HepG2 (cell line): ENCODE data around the gene MATN1. TPM values are rescaled to one million over a fixed set of nuclear protein-coding genes. Genes with fewer than 3 reads are reported as not detected.

ENCODE experiments used
- ATAC-seq: fragments of 200-7000 bp; cut with Tn5 transposase; 3 replicates; pipeline ENCODE4 v1.9.1; 2020; ENCODE audit warnings: mild to moderate bottlenecking, moderate library complexity
- BruUV-seq: library from RNA; stranded (reverse); fragments of 400-500 nt; replicated peaks from 2 replicates; lab custom pipeline; 2021; lab: Mats Ljungman, UMichigan
- CTCF ChIA-PET: fragments of 300-600 bp; formaldehyde crosslinking; extraction: SDS; loops from one replicate; lab custom pipeline; 2021; ENCODE audit warnings: low total read pairs, inconsistent platforms, low intra/inter-chr PET ratio; lab: Yijun Ruan, JAX
- POLR2A ChIA-PET: fragments of 350-600 bp; sonication (Branson Sonifier 250); formaldehyde crosslinking; loops from one replicate; lab custom pipeline; 2020; ENCODE audit warnings: antibody characterized with exemption, inconsistent platforms; lab: Yijun Ruan, JAX
- DNase-seq: peaks from one replicate; pipeline ENCODE4 v3.0.0-alpha.2; 2015; ENCODE audit warnings: low spot score
- FAIRE-seq: peaks from 3 replicates; lab custom pipeline; 2011; peaks lifted over from hg19 to GRCh38; lab: Jason Lieb, UNC
- H2AFZ ChIP-seq: one replicate; pipeline ENCODE4 v1.6.1; 2011; ENCODE audit warnings: low read length, inconsistent platforms
- H3K27ac ChIP-seq: fragments of 300-600 bp; 3 replicates; pipeline ENCODE4 v1.8.0; 2011; ENCODE audit warnings: mixed run types, mild to moderate bottlenecking, mixed read lengths, low read length, inconsistent platforms; ENCODE audit not compliant: insufficient read depth; ENCODE audit errors: extremely low read length
- H3K27me3 ChIP-seq, 2 experiments: fragments of 200-600 bp in 1 of 2; 2 replicates in 1 of 2; 3 replicates in 1 of 2; pipeline versions ENCODE4 v1.6.0 to v1.8.0; 2011; ENCODE audit warnings: low read length in 2 of 2, mild to moderate bottlenecking in 2 of 2, moderate library complexity in 2 of 2, inconsistent platforms in 1 of 2; ENCODE audit not compliant: insufficient read depth in 2 of 2, control insufficient read depth in 1 of 2
- H3K36me3 ChIP-seq, 2 experiments: fragments of 200-600 bp in 1 of 2; replicated peaks in 1 of 2; 2 replicates in 1 of 2; 3 replicates in 1 of 2; pipeline versions ENCODE4 v1.5.1 to v1.8.0; 2011; ENCODE audit warnings: low read length in 2 of 2, inconsistent platforms in 1 of 2; ENCODE audit not compliant: insufficient read depth in 2 of 2, control insufficient read depth in 1 of 2
- H3K4me1 ChIP-seq: 2 replicates; pipeline ENCODE4 v1.5.1; 2012; ENCODE audit warnings: low read length, inconsistent platforms; ENCODE audit not compliant: insufficient read depth
- H3K4me2 ChIP-seq: 2 replicates; pipeline ENCODE4 v1.6.0; 2011; ENCODE audit warnings: low read depth, low read length, inconsistent platforms
- H3K4me3 ChIP-seq, 3 experiments: fragments of 200-600 bp in 1 of 3; sonication (generic), shearing (Covaris generic) in 1 of 3; replicated peaks in 1 of 3; 2 replicates each; pipeline ENCODE4 v1.5.1; 2011 to 2016; ENCODE audit warnings: low read length in 3 of 3, inconsistent platforms in 2 of 3, low read depth in 2 of 3, mild to moderate bottlenecking in 2 of 3, control low read depth in 1 of 3, mixed read lengths in 1 of 3; ENCODE audit not compliant: insufficient read depth in 1 of 3
- H3K79me2 ChIP-seq: one replicate; pipeline ENCODE4 v1.6.1; 2011; ENCODE audit warnings: low read length, inconsistent platforms; ENCODE audit not compliant: insufficient read depth
- H3K9ac ChIP-seq: 2 replicates; pipeline ENCODE4 v1.6.0; 2011; ENCODE audit warnings: mild to moderate bottlenecking, low read depth, low read length, inconsistent platforms; ENCODE audit not compliant: insufficient read depth
- H3K9me3 ChIP-seq: 2 replicates; pipeline ENCODE4 v1.5.1; 2012; ENCODE audit warnings: mild to moderate bottlenecking, low read length
- H4K20me1 ChIP-seq: 2 replicates; pipeline ENCODE4 v1.6.0; 2011; ENCODE audit warnings: inconsistent platforms, mild to moderate bottlenecking, low read length, moderate library complexity; ENCODE audit not compliant: insufficient read depth
- ATF7-NPFF ChIP-seq: sonication (generic); formaldehyde crosslinking; IDR thresholded peaks from 2 replicates; pipeline ENCODE4 v1.8.1; 2023; ENCODE audit warnings: mild to moderate bottlenecking, low read depth, missing genetic modification reagents, moderate library complexity
- CCAR2 ChIP-seq: fragments of 200-400 bp; formaldehyde crosslinking; optimal IDR thresholded peaks from 2 replicates; pipeline ENCODE3; 2018; ENCODE audit warnings: low read depth, mild to moderate bottlenecking, low read length, moderate library complexity
- CHD4 ChIP-seq: fragments of 200-600 bp; sonication (generic); IDR thresholded peaks from 2 replicates; pipeline ENCODE4 v1.7.0; 2017; ENCODE audit warnings: mild to moderate bottlenecking, low read length, borderline replicate concordance
- KDM5A ChIP-seq: fragments of 200-600 bp; sonication (generic); IDR thresholded peaks from 2 replicates; pipeline ENCODE4 v1.7.0; 2018; ENCODE audit warnings: antibody characterized with exemption, mild to moderate bottlenecking, low read length, borderline replicate concordance
- SOX13 ChIP-seq, 3 experiments: fragments of 450-650 bp in 1 of 3; sonication (generic) in 1 of 3; formaldehyde crosslinking in 1 of 3; IDR thresholded peaks in 2 of 3; conservative IDR thresholded peaks in 1 of 3; 2 replicates each; pipeline versions ENCODE4 v1.5.0 to v1.6.1; 2016 to 2020; ENCODE audit warnings: antibody characterized with exemption in 1 of 3, mild to moderate bottlenecking in 1 of 3, missing compliant biosample characterization in 1 of 3, missing genetic modification reagents in 1 of 3, moderate library complexity in 1 of 3
- ZNF282 ChIP-seq: fragments of 450-650 bp; IDR thresholded peaks from 2 replicates; pipeline ENCODE4 v1.6.1; 2018; ENCODE audit not compliant: partially characterized antibody
- ZNF33A ChIP-seq: sonication (generic); formaldehyde crosslinking; IDR thresholded peaks from 2 replicates; pipeline ENCODE4 v1.5.1; 2020; ENCODE audit warnings: missing genetic modification reagents, mild to moderate bottlenecking, moderate library complexity, borderline replicate concordance
- ZNF674 ChIP-seq: sonication (generic); formaldehyde crosslinking; IDR thresholded peaks from 2 replicates; pipeline ENCODE4 v1.5.0; 2020; ENCODE audit warnings: low read depth, mild to moderate bottlenecking, missing genetic modification reagents
- ZNF720 ChIP-seq: sonication (generic); formaldehyde crosslinking; IDR thresholded peaks from 2 replicates; pipeline ENCODE4 v1.4.0; 2020; ENCODE audit warnings: missing genetic modification reagents
- ZNF749 ChIP-seq: sonication (generic); formaldehyde crosslinking; IDR thresholded peaks from 2 replicates; pipeline ENCODE4 v1.8.0; 2022; ENCODE audit warnings: mild to moderate bottlenecking, missing genetic modification reagents, moderate library complexity, borderline replicate concordance
- ZNF878 ChIP-seq: sonication (generic); formaldehyde crosslinking; IDR thresholded peaks from 2 replicates; pipeline ENCODE4 v1.8.1; 2023; ENCODE audit warnings: mild to moderate bottlenecking, missing genetic modification reagents, moderate library complexity
- WGBS: methylation state at CpG from one replicate; pipeline ENCODE4 v1.1.6; 2017; ENCODE audit warnings: low lambda C conversion rate; 5-methylcytosine and 5-hydroxymethylcytosine counted together
- in situ Hi-C: cut with HindIII; loops from 2 replicates; pipeline ENCODE4 v1.10.0; 2017; ENCODE audit warnings: low pct_unique_long_range_greater_than_20kb; ENCODE audit not compliant: extremely low pct_ligation_motif_present
- intact Hi-C: fragments of 100-400 bp; cut with micrococcal nuclease; formaldehyde crosslinking; loops from one replicate; pipeline ENCODE4 v1.10.0; 2022; ENCODE audit not compliant: unreplicated experiment
- polyA plus RNA-seq, 8 experiments: library from polyadenylated mRNA; depleted of rRNA in 3 of 8; stranded (reverse) in 7 of 8; unstranded in 1 of 8; fragments of >200 nt; fragmentation: Illumina TruSeq in 4 of 8; extraction: Trizol in 4 of 8; gene quantifications; 2 replicates each; pipeline versions ENCODE4 v1.2.1 to v1.2.3, GENCODE V29; 2011 to 2016; ENCODE audit warnings: low read depth in 4 of 8, missing spikeins in 1 of 8, mixed read lengths in 1 of 8; ENCODE audit not compliant: insufficient read depth in 1 of 8
- total RNA-seq, 5 experiments: library from RNA; depleted of rRNA; stranded (reverse); fragments of >200 nt; fragmentation: Illumina TruSeq; extraction: Trizol; gene quantifications; 2 replicates each; pipeline ENCODE4 v1.2.3, GENCODE V29; 2016; ENCODE audit warnings: low read depth in 1 of 5
- TF ChIP-seq, protein P1 (sequence below): fragments of 450-650 bp; IDR thresholded peaks from 2 replicates; pipeline ENCODE4 v1.6.1; 2016
- TF ChIP-seq, protein P2 (sequence below): sonication (generic); formaldehyde crosslinking; IDR thresholded peaks from 2 replicates; pipeline ENCODE4 v1.5.0; 2020; ENCODE audit warnings: missing genetic modification reagents
- TF ChIP-seq, protein P3 (sequence below): sonication (generic); formaldehyde crosslinking; conservative IDR thresholded peaks from 2 replicates; pipeline ENCODE4 v1.4.0; 2020; ENCODE audit warnings: missing genetic modification reagents

Gene MATN1
- total and polyA plus RNA-seq, 2 of the 13 experiments (the other 11 are each of a cell fraction or from before 2014, with no cell fraction given) = 0.04 to 0.05 TPM

DNA sequence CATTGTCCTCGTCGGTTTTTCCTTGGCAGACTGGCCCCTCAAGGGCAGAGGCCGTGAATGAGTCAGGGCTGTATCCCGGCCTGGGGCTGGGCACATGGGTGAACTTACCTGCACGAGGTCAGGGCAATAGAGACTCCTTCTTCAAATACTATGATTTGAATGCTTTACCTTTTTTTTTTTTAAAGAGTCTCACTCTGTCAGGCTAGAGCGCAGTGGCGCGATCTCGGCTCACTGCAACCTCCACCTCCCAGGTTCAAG lies 29.2 kb upstream of the MATN1 start:
- 45% methylated on average over 9 of the region's 9 CpGs for WGBS
- POLR2A ChIA-PET = interaction anchor here (0.8 kb wide), 1 partner anchor 9 kb away, joined by 3 read pairs; no protein-coding TSS in a partner anchor
- FAIRE-seq (no peak), ATAC-seq (no peak), DNase-seq (no peak)
- no peak for TF ChIP-seq CHD4
- TF ChIP-seq, protein P1, sequence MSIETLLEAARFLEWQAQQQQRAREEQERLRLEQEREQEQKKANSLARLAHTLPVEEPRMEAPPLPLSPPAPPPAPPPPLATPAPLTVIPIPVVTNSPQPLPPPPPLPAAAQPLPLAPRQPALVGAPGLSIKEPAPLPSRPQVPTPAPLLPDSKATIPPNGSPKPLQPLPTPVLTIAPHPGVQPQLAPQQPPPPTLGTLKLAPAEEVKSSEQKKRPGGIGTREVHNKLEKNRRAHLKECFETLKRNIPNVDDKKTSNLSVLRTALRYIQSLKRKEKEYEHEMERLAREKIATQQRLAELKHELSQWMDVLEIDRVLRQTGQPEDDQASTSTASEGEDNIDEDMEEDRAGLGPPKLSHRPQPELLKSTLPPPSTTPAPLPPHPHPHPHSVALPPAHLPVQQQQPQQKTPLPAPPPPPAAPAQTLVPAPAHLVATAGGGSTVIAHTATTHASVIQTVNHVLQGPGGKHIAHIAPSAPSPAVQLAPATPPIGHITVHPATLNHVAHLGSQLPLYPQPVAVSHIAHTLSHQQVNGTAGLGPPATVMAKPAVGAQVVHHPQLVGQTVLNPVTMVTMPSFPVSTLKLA = 0 out of 2 replicates have a peak, but pooled peaks have one; percentile 20
- H3K27ac ChIP-seq = no peak overlapping the region
- H3K4me2 ChIP-seq = no peak overlapping the region
- H3K4me1 ChIP-seq = peaks cover 39% of the 10 kb centered on the region
- H2AFZ ChIP-seq = no peak overlapping the region
- intact Hi-C loops = no loop called here
- H3K9me3 ChIP-seq = no peaks in the 10 kb centered on the region
- no peaks in the 10 kb centered on the region for H4K20me1 ChIP-seq
- 0 out of 5 replicates have a peak, but pooled peaks cover 0 to 5% of the 10 kb centered on the region in 2 experiments for H3K27me3 ChIP-seq
- in situ Hi-C loops = no loop called here
- CTCF ChIA-PET = no interaction called here
- no peak overlapping the region for H3K4me3 ChIP-seq
- no peaks in the 10 kb centered on the region for H3K36me3 ChIP-seq
- H3K79me2 ChIP-seq = no peaks in the 10 kb centered on the region
- no peak overlapping the region for H3K9ac ChIP-seq
- BruUV-seq = no TSS peak

DNA sequence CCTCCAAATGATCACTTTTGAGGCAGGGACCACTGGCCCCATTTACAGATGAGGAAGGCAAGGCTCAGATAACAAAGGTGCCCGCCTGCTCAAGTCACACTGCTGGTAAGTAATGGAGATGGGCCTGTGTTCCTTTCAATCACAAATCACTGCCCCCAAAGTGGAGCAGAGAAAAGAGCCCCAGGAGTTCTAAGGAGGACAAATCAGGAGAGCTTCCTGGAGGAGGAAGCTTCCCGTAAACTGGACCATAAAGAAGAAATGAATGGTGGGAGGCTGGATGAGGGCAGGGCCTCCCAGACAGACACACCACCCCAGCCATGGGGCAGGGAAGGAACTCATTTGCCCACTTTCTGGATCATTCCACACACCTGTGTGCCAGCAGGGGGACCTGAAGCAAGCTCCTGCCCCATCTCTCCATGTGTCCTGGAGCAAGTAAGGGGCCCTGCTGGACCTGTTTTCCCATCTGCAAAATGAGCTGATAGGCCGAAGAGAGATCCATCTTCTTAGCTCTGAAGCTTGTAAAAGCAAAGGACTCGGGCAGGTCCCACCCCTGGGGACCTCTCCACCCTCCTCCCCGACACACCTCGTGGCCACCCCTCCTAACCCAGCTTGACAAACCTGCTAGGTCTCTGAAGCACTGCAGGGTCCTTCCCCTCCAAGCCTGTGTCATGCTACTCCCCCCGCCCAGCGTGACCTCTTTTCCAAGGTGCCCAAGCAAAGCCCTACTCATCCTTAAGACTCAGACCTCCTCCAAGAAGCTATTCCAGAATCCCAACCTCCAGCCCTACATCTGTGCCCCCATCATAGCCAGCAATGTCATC lies 28.7 kb upstream of the MATN1 start:
- ATAC-seq (no peak), DNase-seq (no peak), FAIRE-seq (no peak)
- H2AFZ ChIP-seq = no peak overlapping the region
- intact Hi-C loops = no loop called here
- WGBS = 50% methylated on average over 8 of the region's 8 CpGs
- ChIA-PET POLR2A (interaction anchor here (0.8 kb wide), 1 partner anchor 8 kb away, joined by 3 read pairs; no protein-coding TSS in a partner anchor), CTCF (no interaction called here)
- H3K27me3 ChIP-seq = 0 out of 5 replicates have a peak, but pooled peaks cover 0 to 5% of the 10 kb centered on the region in 2 experiments
- no peak overlapping the region for H3K9ac ChIP-seq
- H3K9me3 ChIP-seq = no peaks in the 10 kb centered on the region
- H3K79me2 ChIP-seq = no peaks in the 10 kb centered on the region
- in situ Hi-C loops = no loop called here
- H3K4me1 ChIP-seq = peaks cover 44% of the 10 kb centered on the region
- no peak overlapping the region for H3K27ac ChIP-seq
- no peak overlapping the region for H3K4me2 ChIP-seq
- H3K4me3 ChIP-seq = no peak overlapping the region
- no peaks in the 10 kb centered on the region for H4K20me1 ChIP-seq
- no TSS peak for BruUV-seq
- no peaks in the 10 kb centered on the region for H3K36me3 ChIP-seq
- TF ChIP-seq ZNF282 (no peak), ZNF878 (CRISPR knock-in tag) (no peak), ZNF749 (no peak), ZNF674 (CRISPR knock-in tag) (no peak), CCAR2 (no peak), ZNF33A (CRISPR knock-in tag) (no peak), SOX13 (IDR thresholded peaks at IDR 0.05) (no peak), SOX13 (CRISPR knock-in tag; conservative IDR thresholded peaks at IDR 0.05 in 1 of 2, IDR thresholded peaks at IDR 0.05 in 1 of 2) (no peak), KDM5A (no peak), ATF7-NPFF (CRISPR knock-in tag) (no peak), ZNF720 (no peak)
- TF ChIP-seq, protein P2, sequence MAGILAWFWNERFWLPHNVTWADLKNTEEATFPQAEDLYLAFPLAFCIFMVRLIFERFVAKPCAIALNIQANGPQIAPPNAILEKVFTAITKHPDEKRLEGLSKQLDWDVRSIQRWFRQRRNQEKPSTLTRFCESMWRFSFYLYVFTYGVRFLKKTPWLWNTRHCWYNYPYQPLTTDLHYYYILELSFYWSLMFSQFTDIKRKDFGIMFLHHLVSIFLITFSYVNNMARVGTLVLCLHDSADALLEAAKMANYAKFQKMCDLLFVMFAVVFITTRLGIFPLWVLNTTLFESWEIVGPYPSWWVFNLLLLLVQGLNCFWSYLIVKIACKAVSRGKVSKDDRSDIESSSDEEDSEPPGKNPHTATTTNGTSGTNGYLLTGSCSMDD (CRISPR knock-in tag) = no peak
- TF ChIP-seq, protein P3, sequence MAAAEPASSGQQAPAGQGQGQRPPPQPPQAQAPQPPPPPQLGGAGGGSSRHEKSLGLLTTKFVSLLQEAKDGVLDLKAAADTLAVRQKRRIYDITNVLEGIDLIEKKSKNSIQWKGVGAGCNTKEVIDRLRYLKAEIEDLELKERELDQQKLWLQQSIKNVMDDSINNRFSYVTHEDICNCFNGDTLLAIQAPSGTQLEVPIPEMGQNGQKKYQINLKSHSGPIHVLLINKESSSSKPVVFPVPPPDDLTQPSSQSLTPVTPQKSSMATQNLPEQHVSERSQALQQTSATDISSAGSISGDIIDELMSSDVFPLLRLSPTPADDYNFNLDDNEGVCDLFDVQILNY (CRISPR knock-in tag) = no peak
